NCI-H510A (cell line): ENCODE measurements around the gene PPARG.
"Not testable (repeated sequence)": the region's sequence is repeated elsewhere in the genome, so short reads cannot be mapped to it uniquely, and the experiment has no call there.

Source experiments
- DNase-seq: peaks from one replicate; lab custom pipeline; 2025; lab: John Stamatoyannopoulos, UW

PPARG gene

DNA sequence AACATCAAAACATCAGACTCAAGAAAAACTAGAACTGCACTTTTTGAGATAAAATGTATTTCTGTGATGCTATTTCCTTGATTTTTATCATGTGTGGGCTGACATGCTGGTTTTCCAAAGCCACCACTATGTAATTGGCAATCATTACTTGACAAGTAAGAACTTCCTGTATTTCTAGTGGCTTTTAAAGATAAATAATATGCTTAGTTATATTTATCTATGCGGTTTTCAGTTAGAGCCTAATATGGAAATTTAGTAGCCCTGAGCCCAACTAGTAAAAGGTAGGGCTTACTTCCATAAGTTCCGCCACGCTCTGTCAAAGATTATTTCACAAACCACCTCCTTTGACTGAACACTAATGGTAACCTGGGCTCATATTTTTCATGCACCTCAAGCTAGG is 91.6 kb downstream of the PPARG start:
- no peak for DNase-seq

- no peak for DNase-seq
Measured at GRCh38 chr3:12381199-12381598, 92.3 kb downstream of the PPARG start.

- no peak for DNase-seq
Measured at GRCh38 chr3:12383218-12383617, 94.3 kb downstream of the PPARG start.

- DNase-seq = no peak
Measured at GRCh38 chr3:12384451-12385233, 95.8 kb downstream of the PPARG start.

DNA sequence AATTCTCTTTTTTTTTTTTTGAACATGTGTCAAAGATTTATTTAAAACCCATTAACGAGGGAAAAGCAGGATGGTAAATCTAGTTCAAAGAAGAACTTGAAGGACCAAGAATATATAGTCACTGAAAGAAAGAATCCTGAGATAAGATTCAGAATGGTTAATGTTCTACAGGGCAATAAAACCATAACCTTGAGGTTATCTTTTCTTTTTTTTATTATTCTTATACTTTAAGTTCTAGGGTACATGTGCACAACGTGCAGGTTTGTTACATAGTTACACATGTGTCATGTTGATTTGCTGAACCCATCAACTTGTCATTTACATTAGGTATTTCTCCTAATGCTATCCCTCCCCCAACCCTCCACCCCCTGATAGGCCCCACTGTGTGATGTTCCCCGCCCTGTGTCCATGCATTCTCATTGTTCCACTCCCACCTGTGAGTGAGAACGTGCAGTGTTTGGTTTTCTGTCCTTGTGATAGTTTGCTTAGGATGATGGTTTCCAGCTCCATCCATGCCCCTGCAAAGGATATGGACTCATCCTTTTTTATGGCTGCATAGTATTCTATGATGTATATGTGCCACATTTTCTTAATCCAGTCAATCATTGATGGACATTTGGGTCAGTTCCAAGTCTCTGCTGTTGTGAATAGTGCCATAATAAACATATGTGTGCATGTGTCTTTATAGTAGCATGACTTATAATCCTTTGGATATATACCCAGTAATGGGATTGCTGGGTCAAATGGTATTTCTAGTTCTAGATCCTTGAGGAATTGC is 97.8 kb downstream of the PPARG start:
- not testable (repeated sequence) for DNase-seq

DNA sequence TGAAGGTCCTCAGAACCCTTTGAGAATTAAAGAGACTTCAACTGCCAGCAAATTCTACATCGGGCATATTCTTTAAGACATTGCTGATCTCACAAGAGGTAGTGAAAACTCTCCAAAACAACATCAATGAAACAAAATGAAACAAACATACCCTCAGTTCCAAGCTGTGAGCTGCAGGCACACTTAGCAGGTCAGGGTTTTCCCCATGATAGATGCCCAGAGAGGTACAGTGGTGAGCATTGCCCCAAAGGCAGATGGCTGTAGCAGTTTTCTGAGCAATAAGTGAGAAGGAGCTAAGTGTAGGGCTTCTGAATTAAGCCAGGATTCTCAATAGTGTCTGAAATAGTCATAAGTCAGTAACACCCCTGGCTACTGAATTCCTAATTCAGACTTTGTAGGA is 99.3 kb downstream of the PPARG start:
- DNase-seq = no peak

GRCh38 chr3:12392101-12392878 is 103.4 kb downstream of the PPARG start:
- no peak for DNase-seq

GRCh38 chr3:12393894-12394293 is 105.0 kb downstream of the PPARG start:
- DNase-seq = no peak

DNA sequence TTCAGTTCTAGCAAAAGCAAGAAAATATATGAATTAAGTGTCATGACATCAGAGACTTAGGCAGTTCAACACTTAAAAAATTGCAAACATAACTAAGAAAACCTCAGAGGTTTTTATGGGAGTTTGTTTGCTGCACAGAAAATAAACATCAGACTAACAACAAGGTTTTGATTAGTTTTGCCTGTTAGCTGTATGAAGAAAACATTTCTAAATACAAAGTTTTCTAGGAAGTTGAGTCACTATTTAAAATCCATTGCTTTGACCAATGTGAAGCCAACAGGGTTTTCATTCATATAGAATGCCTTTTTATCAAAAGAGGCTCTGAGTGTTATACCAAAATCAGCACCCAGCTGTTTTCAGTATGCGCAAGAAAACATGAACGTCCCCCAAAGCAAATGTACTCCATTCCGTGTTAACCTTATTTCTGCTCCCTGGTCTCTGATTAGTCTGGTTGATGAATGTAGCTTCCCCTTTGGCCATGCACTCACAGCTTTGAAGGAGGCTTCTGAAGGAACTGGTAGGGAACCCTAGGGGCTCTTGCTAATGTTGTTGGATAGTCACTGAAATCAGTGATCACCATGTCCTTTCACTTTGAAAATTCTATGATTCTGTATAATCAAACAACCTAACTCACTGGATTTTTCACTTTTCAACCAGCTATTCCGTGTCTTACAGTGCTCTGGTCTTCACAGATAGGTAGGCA is 105.8 kb downstream of the PPARG start:
- DNase-seq = no peak

GRCh38 chr3:12395349-12396012 is 106.6 kb downstream of the PPARG start:
- no peak for DNase-seq

DNA sequence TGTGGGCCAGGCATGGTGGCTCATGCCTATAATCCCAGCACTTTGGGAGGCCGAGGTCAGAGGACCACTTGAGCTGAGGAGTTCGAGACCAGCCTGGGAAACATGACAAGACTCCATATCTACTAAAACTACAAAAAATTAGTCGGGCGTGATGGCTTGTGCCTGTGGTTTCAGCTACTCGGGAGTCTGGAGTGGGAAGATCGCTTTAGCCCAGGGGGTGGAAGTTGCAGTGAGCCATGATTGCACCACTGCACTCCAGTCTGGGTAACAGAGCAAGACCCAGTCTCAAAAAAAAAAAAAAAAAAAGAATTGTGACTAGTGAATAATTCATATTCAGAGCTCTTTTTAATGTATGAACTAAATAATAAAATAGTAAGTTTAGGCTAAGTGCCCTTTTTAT is 107.6 kb downstream of the PPARG start:
- DNase-seq = no peak

DNA sequence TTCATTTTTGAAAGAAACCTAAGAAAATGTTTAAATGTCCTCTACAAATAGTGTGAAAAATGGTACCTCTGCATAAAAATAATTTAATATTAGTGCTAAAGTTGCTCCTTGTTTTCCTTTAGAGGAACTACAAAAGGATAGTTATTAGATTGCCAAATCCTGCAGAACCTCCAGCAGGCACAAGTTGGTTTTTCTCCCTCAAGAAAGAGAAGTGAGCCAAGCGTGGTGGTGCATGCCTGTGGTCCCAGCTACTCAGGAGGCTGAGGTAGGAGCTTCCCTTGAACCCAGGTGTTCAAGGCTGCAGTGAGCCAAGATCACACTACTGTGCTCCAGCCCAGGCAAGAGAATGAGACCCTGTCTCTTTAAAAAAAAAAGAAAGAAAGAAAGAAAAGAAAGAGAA is 110.4 kb downstream of the PPARG start:
- no peak for DNase-seq

GRCh38 chr3:12400616-12401194 is 111.8 kb downstream of the PPARG start:
- no peak for DNase-seq

DNA sequence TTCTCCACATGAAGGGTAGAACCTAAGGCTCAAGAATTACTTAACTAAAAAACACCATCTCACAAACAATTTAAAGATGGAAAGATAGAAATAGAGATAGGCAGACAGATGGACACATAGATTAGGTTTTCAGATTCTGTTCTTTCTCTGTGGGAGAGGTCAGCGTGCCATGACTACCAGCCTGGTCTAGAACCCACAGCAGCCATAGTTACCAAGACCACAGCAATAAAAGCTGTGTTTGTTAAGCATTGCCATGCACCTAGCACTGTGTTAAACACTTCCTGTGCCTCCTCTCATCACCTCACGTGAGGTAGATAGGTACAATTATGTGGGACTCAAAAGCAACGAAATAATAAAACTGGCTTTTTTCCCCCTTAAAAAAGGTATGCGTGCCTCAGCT is 112.3 kb downstream of the PPARG start:
- DNase-seq = no peak

DNA sequence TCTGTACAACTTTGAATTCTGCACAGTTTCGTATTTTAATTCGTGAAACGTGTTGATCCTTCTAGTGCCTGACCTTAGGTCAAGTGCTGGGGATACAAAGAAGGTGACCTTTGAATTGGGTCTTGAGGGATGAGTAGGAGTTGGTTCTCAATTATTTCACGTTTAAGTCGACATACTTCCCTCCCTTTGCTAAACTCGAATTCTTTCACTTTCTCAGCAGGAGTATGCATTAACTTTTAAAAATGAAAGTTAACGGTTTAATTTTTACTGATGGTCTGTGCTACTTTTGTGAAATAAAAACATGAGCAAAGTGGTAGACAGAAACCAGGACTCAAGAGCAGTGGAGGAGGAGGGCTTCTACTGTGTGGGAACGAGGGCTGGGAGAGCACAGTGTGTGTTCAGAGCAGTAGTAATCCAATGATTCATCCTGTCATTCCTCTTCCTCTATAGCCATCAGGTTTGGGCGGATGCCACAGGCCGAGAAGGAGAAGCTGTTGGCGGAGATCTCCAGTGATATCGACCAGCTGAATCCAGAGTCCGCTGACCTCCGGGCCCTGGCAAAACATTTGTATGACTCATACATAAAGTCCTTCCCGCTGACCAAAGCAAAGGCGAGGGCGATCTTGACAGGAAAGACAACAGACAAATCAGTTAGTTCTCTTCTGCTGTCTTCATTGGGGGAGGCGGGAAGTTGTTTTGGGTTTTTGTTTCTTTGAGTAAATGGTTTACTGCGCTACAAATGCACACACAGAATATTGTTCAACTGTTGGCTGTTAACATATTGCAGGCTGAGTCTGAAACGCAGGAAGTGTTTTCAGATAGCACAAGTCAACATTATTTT is 116.8 kb downstream of the PPARG start:
- DNase-seq = no peak

- no peak for DNase-seq
Measured at GRCh38 chr3:12408984-12409683, 120.3 kb downstream of the PPARG start.

DNA sequence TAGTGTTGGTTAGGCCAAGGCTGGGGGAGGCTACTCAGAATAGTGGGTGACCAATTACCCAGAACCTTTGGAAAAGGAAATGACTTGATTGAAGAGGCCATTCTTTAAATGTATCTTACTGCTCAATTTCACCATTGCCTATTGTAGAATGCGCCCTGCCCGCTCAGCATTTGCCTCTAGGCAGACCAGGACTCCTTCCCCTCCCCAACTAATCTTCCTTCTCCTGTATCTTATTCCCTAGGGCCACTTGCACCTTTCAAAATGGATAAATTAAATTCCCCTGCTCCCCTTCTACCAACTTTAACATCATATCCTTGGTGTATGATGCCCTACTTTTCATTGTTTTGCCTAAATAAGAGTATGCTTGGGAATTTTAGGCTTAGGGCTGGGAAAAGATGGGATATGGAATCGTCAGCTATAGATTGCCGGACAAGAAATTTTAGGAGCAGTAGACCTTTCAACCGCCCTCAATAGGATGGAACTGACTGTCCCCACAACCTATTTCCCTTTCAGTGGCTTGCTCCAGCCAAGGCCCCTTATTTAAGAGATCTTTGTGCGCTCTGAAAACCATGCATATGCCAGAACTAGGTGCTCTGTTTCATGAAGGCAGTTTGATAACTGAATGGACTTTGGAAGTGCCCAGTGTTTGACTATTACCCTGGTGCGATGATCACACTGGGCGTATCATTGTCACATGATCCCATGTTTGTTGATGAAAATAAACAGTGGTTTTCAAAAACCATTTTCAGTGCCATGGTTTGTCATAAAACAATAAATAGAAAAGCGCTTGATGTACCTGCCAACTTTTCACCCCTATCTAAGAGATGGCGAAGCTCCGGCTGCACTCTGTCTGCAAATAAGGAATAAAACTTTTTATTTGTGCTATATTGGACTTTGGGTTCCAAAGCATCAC is 121.1 kb downstream of the PPARG start:
- DNase-seq = no peak

DNA sequence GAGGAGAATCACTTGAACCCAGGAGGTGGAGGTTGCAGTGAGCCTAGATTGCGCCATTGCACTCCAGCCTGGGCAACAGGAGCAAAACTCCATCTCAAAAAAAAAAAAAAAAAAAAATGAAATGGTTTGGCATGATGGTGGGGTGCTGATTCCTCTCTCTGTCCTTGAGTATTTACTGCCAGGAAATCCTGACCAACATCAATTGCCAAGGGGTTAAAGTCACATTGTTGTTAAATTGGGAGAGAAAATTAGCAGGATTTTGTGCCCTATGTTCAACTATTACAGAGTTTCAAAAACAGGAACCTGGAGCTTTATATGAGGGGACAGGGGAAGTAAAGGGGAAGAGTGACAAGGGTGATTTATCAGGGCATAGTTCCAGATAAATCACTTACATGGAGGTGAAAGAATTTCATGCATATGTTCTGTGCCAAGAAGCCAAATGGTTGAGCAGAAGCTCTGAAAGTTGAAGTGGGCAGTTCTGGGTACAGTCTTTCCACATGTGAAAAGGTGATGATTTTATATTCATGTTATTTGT is 124.9 kb downstream of the PPARG start:
- no peak for DNase-seq
